Liver (tissue), 3 donors: ENCODE data around the gene ADM2.

ENCODE experiments used
- FOXA1 ChIP-seq: IDR thresholded peaks from 2 replicates; pipeline ENCODE4 v1.6.1; 2016; ENCODE audit warnings: antibody characterized with exemption
- GABPA ChIP-seq, 2 donors: IDR thresholded peaks in 1 of 2; conservative IDR thresholded peaks in 1 of 2; 2 replicates each; pipeline ENCODE4 v1.6.1; 2016; ENCODE audit warnings: antibody characterized with exemption in 2 of 2, mild to moderate bottlenecking in 1 of 2, moderate library complexity in 1 of 2
- RAD21 ChIP-seq, 2 donors: IDR thresholded peaks; 2 replicates each; pipeline ENCODE4 v1.6.1; 2016; ENCODE audit warnings: antibody characterized with exemption in 2 of 2, mild to moderate bottlenecking in 2 of 2
- REST ChIP-seq: IDR thresholded peaks from 2 replicates; pipeline ENCODE4 v1.6.1; 2016; ENCODE audit warnings: antibody characterized with exemption, mild to moderate bottlenecking
- RXRA ChIP-seq, 2 donors: IDR thresholded peaks; 2 replicates each; pipeline ENCODE4 v1.6.1; 2017 to 2018; ENCODE audit warnings: antibody characterized with exemption in 2 of 2, mild to moderate bottlenecking in 1 of 2
- SP1 ChIP-seq: IDR thresholded peaks from 2 replicates; pipeline ENCODE4 v1.6.1; 2018; ENCODE audit warnings: antibody characterized with exemption, mild to moderate bottlenecking
- TAF1 ChIP-seq: conservative IDR thresholded peaks from 2 replicates; pipeline ENCODE4 v1.6.1; 2016; ENCODE audit warnings: antibody characterized with exemption, mild to moderate bottlenecking
- ZBTB33 ChIP-seq: IDR thresholded peaks from 2 replicates; pipeline ENCODE4 v1.6.1; 2016; ENCODE audit warnings: antibody characterized with exemption
- TF ChIP-seq, protein P1 (sequence below): fragments of 150-350 bp; IDR thresholded peaks from 2 replicates; pipeline ENCODE4 v1.5.1; 2017; ENCODE audit warnings: improper control_type of control experiment, low read depth, low read length; ENCODE audit not compliant: missing input control
- TF ChIP-seq, protein P2 (sequence below): IDR thresholded peaks from 2 replicates; pipeline ENCODE4 v1.6.1; 2016; ENCODE audit warnings: antibody characterized with exemption
- donor health status: healthy.
- donor health status: healthy.

GRCh38 chr22:50523458-50523805, 42.1 kb downstream of the ADM2 start:
- TF ChIP-seq, protein P1, sequence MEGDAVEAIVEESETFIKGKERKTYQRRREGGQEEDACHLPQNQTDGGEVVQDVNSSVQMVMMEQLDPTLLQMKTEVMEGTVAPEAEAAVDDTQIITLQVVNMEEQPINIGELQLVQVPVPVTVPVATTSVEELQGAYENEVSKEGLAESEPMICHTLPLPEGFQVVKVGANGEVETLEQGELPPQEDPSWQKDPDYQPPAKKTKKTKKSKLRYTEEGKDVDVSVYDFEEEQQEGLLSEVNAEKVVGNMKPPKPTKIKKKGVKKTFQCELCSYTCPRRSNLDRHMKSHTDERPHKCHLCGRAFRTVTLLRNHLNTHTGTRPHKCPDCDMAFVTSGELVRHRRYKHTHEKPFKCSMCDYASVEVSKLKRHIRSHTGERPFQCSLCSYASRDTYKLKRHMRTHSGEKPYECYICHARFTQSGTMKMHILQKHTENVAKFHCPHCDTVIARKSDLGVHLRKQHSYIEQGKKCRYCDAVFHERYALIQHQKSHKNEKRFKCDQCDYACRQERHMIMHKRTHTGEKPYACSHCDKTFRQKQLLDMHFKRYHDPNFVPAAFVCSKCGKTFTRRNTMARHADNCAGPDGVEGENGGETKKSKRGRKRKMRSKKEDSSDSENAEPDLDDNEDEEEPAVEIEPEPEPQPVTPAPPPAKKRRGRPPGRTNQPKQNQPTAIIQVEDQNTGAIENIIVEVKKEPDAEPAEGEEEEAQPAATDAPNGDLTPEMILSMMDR: no peak
- TF ChIP-seq RAD21 (IDR thresholded peaks at IDR 0.05): no peak
- TF ChIP-seq TAF1: no peak
- TF ChIP-seq, protein P2, sequence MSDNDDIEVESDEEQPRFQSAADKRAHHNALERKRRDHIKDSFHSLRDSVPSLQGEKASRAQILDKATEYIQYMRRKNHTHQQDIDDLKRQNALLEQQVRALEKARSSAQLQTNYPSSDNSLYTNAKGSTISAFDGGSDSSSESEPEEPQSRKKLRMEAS: no peak
- TF ChIP-seq FOXA1: no peak
- no peak for TF ChIP-seq RXRA (IDR thresholded peaks at IDR 0.05)
- TF ChIP-seq REST: no peak
- no peak for TF ChIP-seq GABPA (IDR thresholded peaks at IDR 0.05 in 1 of 2, conservative IDR thresholded peaks at IDR 0.05 in 1 of 2)
- no peak for TF ChIP-seq ZBTB33
- TF ChIP-seq SP1: no peak
